HG03103 (cell line): ENCODE data around the gene DROSHA.
"Not testable (repeated sequence)": the region's sequence is repeated elsewhere in the genome, so short reads cannot be mapped to it uniquely, and the experiment has no call there.

Experiments used
- ATAC-seq: cut with Tn5 transposase; IDR thresholded peaks from one replicate; pipeline ENCODE4 v1.9.1; 2021; ENCODE audit warnings: low read depth; ENCODE audit not compliant: unreplicated experiment

Gene DROSHA

GRCh38 chr5:31421806-31422586 is 109.9 kb downstream of the DROSHA start:
- ATAC-seq = no peak

GRCh38 chr5:31417512-31417911 is 114.4 kb downstream of the DROSHA start:
- ATAC-seq = no peak

GRCh38 chr5:31416547-31416946 is 115.3 kb downstream of the DROSHA start:
- ATAC-seq = no peak

GRCh38 chr5:31415960-31416359 is 115.9 kb downstream of the DROSHA start:
- ATAC-seq = no peak

- no peak for ATAC-seq
Measured at GRCh38 chr5:31415009-31415923, 116.6 kb downstream of the DROSHA start.

GRCh38 chr5:31413030-31413812 is 118.7 kb downstream of the DROSHA start:
- no peak for ATAC-seq

GRCh38 chr5:31412324-31412723 is 119.6 kb downstream of the DROSHA start:
- no peak for ATAC-seq

GRCh38 chr5:31410089-31410488 is 121.8 kb downstream of the DROSHA start:
- ATAC-seq = no peak

GRCh38 chr5:31408814-31409213 is 123.1 kb downstream of the DROSHA start:
- ATAC-seq = no peak

GRCh38 chr5:31407921-31408693 is 123.8 kb downstream of the DROSHA start:
- no peak for ATAC-seq

- no peak for ATAC-seq
Measured at GRCh38 chr5:31404325-31404724, 127.6 kb downstream of the DROSHA start.

GRCh38 chr5:31401691-31402090 is 130.2 kb downstream of the DROSHA start:
- no peak for ATAC-seq

- ATAC-seq = no peak
Measured at GRCh38 chr5:31397926-31398557, 133.9 kb downstream of the DROSHA start.

- no peak for ATAC-seq
Measured at GRCh38 chr5:31396611-31397295, 135.1 kb downstream of the DROSHA start.

GRCh38 chr5:31395450-31396045 is 136.3 kb downstream of the DROSHA start:
- not testable (repeated sequence) for ATAC-seq

GRCh38 chr5:31393126-31393525 is 138.8 kb downstream of the DROSHA start:
- no peak for ATAC-seq

GRCh38 chr5:31392061-31392460 is 139.8 kb downstream of the DROSHA start:
- no peak for ATAC-seq

- ATAC-seq = no peak
Measured at GRCh38 chr5:31390256-31390655, 141.6 kb downstream of the DROSHA start.
